Neural cell (in vitro differentiated cells): ENCODE data around the gene CDH12. TPM values are rescaled to one million over a fixed set of nuclear protein-coding genes. Genes with fewer than 3 reads are reported as not detected.

ENCODE experiments used
- H2AFZ ChIP-seq: fragments of 200-600, 300-800 bp; sonication (generic), shearing (Covaris generic); 2 replicates; pipeline ENCODE4 v1.6.0; 2014; ENCODE audit warnings: low read depth, mild to moderate bottlenecking, antibody characterized with exemption, low read length, moderate library complexity
- H3F3A ChIP-seq: fragments of 200-600 bp; shearing (Covaris generic); 2 replicates; pipeline ENCODE4 v1.6.1; 2016; ENCODE audit warnings: mild to moderate bottlenecking, moderate library complexity, mixed read lengths, antibody characterized with exemption, low read length; ENCODE audit not compliant: insufficient read depth, poor library complexity, severe bottlenecking
- H3K27ac ChIP-seq: fragments of 200-600, 300-800 bp; sonication (generic), shearing (Covaris generic); 2 replicates; pipeline ENCODE4 v1.5.1; 2014; ENCODE audit warnings: mild to moderate bottlenecking, low read length, moderate library complexity
- H3K27me3 ChIP-seq: fragments of 300-800, 200-600 bp; sonication (generic), shearing (Covaris generic); 2 replicates; pipeline ENCODE4 v1.6.0; 2014; ENCODE audit warnings: mild to moderate bottlenecking, low read depth, low read length, moderate library complexity; ENCODE audit not compliant: insufficient read depth
- H3K36me3 ChIP-seq: fragments of 300-800, 200-600 bp; sonication (generic), shearing (Covaris generic); 2 replicates; pipeline ENCODE4 v1.5.1; 2014; ENCODE audit warnings: mild to moderate bottlenecking, antibody characterized with exemption, low read length, moderate library complexity; ENCODE audit not compliant: insufficient read depth
- H3K4me2 ChIP-seq: fragments of 300-800, 200-600 bp; sonication (generic), shearing (Covaris generic); 2 replicates; pipeline ENCODE4 v1.6.0; 2014; ENCODE audit warnings: mild to moderate bottlenecking, low read length
- H3K4me3 ChIP-seq: fragments of 300-800, 200-600 bp; sonication (generic), shearing (Covaris generic); 2 replicates; pipeline ENCODE4 v1.5.1; 2014; ENCODE audit warnings: mild to moderate bottlenecking, low read length, moderate library complexity
- H3K79me2 ChIP-seq: fragments of 200-600 bp; shearing (Covaris generic); replicated peaks from 2 replicates; pipeline ENCODE4 v1.6.0; 2014; ENCODE audit warnings: mild to moderate bottlenecking, low read length, moderate library complexity; ENCODE audit not compliant: insufficient read depth
- H3K9ac ChIP-seq: fragments of 300-800, 200-600 bp; sonication (generic), shearing (Covaris generic); 2 replicates; pipeline ENCODE4 v1.6.1; 2016; ENCODE audit warnings: mild to moderate bottlenecking, low read length, mixed read lengths
- H3K9me2 ChIP-seq: fragments of 200-600 bp; shearing (Covaris generic); 2 replicates; pipeline ENCODE4 v1.6.1; 2016; ENCODE audit warnings: mild to moderate bottlenecking, low read length, mixed read lengths; ENCODE audit not compliant: insufficient read depth
- H3K9me3 ChIP-seq: fragments of 200-600, 300-800 bp; sonication (generic), shearing (Covaris generic); 2 replicates; pipeline ENCODE4 v1.6.1; 2016; ENCODE audit warnings: mild to moderate bottlenecking, mixed run types, low read length, moderate library complexity, mixed read lengths
- H4K20me1 ChIP-seq: fragments of 200-600 bp; shearing (Covaris generic); 2 replicates; pipeline ENCODE4 v1.6.1; 2016; ENCODE audit warnings: mild to moderate bottlenecking, mixed run types; ENCODE audit not compliant: insufficient read depth
- EP300 ChIP-seq: fragments of 450-650 bp; conservative IDR thresholded peaks from 2 replicates; pipeline ENCODE4 v1.6.1; 2014; ENCODE audit warnings: antibody characterized with exemption, mild to moderate bottlenecking, moderate library complexity; ENCODE audit not compliant: poor library complexity, severe bottlenecking
- EZH2 ChIP-seq: fragments of 200-600, 300-800 bp; shearing (Covaris generic), sonication (generic); IDR thresholded peaks from 2 replicates; pipeline ENCODE4 v1.6.1; 2014; ENCODE audit warnings: antibody characterized with exemption, low read length, borderline replicate concordance, mild to moderate bottlenecking; ENCODE audit not compliant: insufficient read depth, poor library complexity, severe bottlenecking
- MXI1 ChIP-seq: fragments of 450-650 bp; conservative IDR thresholded peaks from 2 replicates; pipeline ENCODE4 v1.6.1; 2014; ENCODE audit warnings: antibody characterized with exemption, mild to moderate bottlenecking; ENCODE audit not compliant: poor library complexity, severe bottlenecking
- POLR2AphosphoS5 ChIP-seq: IDR thresholded peaks from 2 replicates; pipeline ENCODE4 v1.6.1; 2012
- RAD21 ChIP-seq: fragments of 450-650 bp; conservative IDR thresholded peaks from 2 replicates; pipeline ENCODE4 v1.6.1; 2014; ENCODE audit warnings: antibody characterized with exemption, mild to moderate bottlenecking, moderate library complexity
- SMC3 ChIP-seq: fragments of 450-650 bp; conservative IDR thresholded peaks from 2 replicates; pipeline ENCODE4 v1.6.1; 2014; ENCODE audit warnings: antibody characterized with exemption, mild to moderate bottlenecking, moderate library complexity; ENCODE audit not compliant: poor library complexity
- TAF1 ChIP-seq: IDR thresholded peaks from 2 replicates; pipeline ENCODE4 v1.6.1; 2012; ENCODE audit warnings: low read depth
- polyA plus RNA-seq: library from polyadenylated mRNA; depleted of rRNA; stranded (reverse); fragments of >200 nt; gene quantifications from 2 replicates; pipeline ENCODE4 v1.2.3, GENCODE V29; 2014
- TF ChIP-seq, protein P1 (sequence below): fragments of 450-650 bp; IDR thresholded peaks from 2 replicates; pipeline ENCODE4 v1.5.1; 2014; ENCODE audit warnings: antibody characterized with exemption, mild to moderate bottlenecking, moderate library complexity; ENCODE audit not compliant: poor library complexity, severe bottlenecking
- TF ChIP-seq, protein P2 (sequence below): IDR thresholded peaks from 2 replicates; pipeline ENCODE4 v1.6.1; 2012; ENCODE audit warnings: borderline replicate concordance

Gene CDH12
- polyA plus RNA-seq, 1 donor from 2014 or later, result 2.1 TPM

DNA sequence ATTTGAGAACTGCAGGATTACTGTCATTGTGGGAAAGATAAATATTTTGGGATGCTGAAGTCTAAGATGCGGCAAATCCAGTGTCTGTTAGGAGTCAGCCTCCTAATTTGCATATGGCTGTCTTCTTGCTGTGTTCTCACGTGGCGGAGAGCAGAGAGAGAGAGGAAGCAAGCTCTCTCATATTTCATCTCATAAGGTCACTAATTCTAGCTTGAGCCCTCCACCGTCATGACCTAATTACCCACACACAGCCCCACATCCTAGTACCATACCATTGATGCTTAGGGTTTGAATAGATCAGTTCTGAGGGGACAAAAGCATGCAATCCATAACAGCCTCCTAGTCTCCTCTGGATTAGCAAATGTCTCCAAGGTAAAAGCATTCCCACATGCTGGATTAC lies 124.5 kb downstream of the CDH12 start:
- no peaks in the 10 kb centered on the region for H3K9me3 ChIP-seq
- no peak overlapping the region for H3K4me3 ChIP-seq
- no peaks in the 10 kb centered on the region for H3K27me3 ChIP-seq
- H3K36me3 ChIP-seq, result no peaks in the 10 kb centered on the region
- no peak overlapping the region for H2AFZ ChIP-seq
- H3K9ac ChIP-seq, result no peak overlapping the region
- no peak for TF ChIP-seq SMC3
- TF ChIP-seq RAD21, result no peak
- H3K27ac ChIP-seq, result no peak overlapping the region
- H3K79me2 ChIP-seq, result no peaks in the 10 kb centered on the region
- H3F3A ChIP-seq, result no peaks in the 10 kb centered on the region
- H4K20me1 ChIP-seq, result no peaks in the 10 kb centered on the region
- H3K4me2 ChIP-seq, result no peak overlapping the region
- no peaks in the 10 kb centered on the region for H3K9me2 ChIP-seq

DNA sequence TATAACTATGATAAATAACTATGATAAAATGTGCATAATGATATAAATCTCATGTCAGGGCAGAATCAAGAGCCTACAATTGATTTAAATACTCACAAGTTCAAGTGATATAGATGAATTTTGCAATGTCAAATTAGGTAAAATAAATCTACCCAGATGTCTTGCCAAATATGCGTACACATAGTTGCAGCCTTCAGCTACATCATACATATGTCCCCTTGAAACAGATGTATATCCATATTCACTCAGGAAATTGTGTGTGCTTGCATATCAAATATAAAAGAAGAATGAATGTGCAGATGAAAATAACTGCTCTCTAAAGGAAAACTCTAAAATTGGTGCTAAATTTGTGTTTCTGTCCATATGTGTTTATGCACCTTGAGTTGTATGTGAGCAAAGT lies 130.7 kb downstream of the CDH12 start:
- H3K4me3 ChIP-seq, result no peak overlapping the region
- TF ChIP-seq POLR2AphosphoS5, result no peak
- no peak for TF ChIP-seq TAF1
- TF ChIP-seq, protein P1, sequence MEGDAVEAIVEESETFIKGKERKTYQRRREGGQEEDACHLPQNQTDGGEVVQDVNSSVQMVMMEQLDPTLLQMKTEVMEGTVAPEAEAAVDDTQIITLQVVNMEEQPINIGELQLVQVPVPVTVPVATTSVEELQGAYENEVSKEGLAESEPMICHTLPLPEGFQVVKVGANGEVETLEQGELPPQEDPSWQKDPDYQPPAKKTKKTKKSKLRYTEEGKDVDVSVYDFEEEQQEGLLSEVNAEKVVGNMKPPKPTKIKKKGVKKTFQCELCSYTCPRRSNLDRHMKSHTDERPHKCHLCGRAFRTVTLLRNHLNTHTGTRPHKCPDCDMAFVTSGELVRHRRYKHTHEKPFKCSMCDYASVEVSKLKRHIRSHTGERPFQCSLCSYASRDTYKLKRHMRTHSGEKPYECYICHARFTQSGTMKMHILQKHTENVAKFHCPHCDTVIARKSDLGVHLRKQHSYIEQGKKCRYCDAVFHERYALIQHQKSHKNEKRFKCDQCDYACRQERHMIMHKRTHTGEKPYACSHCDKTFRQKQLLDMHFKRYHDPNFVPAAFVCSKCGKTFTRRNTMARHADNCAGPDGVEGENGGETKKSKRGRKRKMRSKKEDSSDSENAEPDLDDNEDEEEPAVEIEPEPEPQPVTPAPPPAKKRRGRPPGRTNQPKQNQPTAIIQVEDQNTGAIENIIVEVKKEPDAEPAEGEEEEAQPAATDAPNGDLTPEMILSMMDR, result no peak
- no peak for TF ChIP-seq EZH2
- TF ChIP-seq RAD21, result no peak
- TF ChIP-seq, protein P2, sequence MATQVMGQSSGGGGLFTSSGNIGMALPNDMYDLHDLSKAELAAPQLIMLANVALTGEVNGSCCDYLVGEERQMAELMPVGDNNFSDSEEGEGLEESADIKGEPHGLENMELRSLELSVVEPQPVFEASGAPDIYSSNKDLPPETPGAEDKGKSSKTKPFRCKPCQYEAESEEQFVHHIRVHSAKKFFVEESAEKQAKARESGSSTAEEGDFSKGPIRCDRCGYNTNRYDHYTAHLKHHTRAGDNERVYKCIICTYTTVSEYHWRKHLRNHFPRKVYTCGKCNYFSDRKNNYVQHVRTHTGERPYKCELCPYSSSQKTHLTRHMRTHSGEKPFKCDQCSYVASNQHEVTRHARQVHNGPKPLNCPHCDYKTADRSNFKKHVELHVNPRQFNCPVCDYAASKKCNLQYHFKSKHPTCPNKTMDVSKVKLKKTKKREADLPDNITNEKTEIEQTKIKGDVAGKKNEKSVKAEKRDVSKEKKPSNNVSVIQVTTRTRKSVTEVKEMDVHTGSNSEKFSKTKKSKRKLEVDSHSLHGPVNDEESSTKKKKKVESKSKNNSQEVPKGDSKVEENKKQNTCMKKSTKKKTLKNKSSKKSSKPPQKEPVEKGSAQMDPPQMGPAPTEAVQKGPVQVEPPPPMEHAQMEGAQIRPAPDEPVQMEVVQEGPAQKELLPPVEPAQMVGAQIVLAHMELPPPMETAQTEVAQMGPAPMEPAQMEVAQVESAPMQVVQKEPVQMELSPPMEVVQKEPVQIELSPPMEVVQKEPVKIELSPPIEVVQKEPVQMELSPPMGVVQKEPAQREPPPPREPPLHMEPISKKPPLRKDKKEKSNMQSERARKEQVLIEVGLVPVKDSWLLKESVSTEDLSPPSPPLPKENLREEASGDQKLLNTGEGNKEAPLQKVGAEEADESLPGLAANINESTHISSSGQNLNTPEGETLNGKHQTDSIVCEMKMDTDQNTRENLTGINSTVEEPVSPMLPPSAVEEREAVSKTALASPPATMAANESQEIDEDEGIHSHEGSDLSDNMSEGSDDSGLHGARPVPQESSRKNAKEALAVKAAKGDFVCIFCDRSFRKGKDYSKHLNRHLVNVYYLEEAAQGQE, result no peak
- TF ChIP-seq EP300, result no peak
- TF ChIP-seq MXI1, result no peak
- no peak for TF ChIP-seq SMC3
- peaks cover 3% of the 10 kb centered on the region for H3K9me3 ChIP-seq
- no peak overlapping the region for H3K9ac ChIP-seq
- H3K9me2 ChIP-seq, result no peaks in the 10 kb centered on the region
- H3K36me3 ChIP-seq, result no peaks in the 10 kb centered on the region
- no peak overlapping the region for H3K27ac ChIP-seq
- H4K20me1 ChIP-seq, result no peaks in the 10 kb centered on the region
- no peak overlapping the region for H2AFZ ChIP-seq
- H3K79me2 ChIP-seq, result no peaks in the 10 kb centered on the region
- no peak overlapping the region for H3K4me2 ChIP-seq
- no peaks in the 10 kb centered on the region for H3F3A ChIP-seq
- H3K27me3 ChIP-seq, result no peaks in the 10 kb centered on the region

DNA sequence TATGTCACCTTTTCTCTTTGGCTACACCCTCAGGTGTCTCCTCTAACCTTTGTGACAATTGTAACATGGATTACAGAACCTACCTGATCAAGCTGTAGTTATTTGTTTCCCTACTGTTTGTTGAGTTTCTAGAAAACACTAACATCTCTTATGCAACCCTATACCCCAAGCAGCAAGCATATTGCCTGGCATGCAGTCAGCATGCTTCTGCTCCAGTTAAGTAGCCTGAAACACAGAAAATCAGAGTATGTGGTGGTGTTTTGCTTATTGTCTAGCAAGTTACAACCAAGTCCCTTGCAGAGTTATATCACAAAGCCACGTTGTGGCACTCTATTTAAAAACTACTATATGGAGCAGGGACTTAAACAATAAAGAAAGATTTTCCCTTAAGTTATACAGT lies 131.1 kb downstream of the CDH12 start:
- Histone ChIP-seq H4K20me1 (no peaks in the 10 kb centered on the region), H3K9me2 (no peaks in the 10 kb centered on the region), H3K27ac (no peak overlapping the region), H3K4me3 (no peak overlapping the region), H2AFZ (no peak overlapping the region), H3K79me2 (no peaks in the 10 kb centered on the region), H3K9ac (no peak overlapping the region), H3K36me3 (no peaks in the 10 kb centered on the region), H3K4me2 (no peak overlapping the region), H3K27me3 (no peaks in the 10 kb centered on the region), H3F3A (no peaks in the 10 kb centered on the region), H3K9me3 (peaks cover 3% of the 10 kb centered on the region)
- TF ChIP-seq POLR2AphosphoS5 (no peak), EP300 (no peak), EZH2 (no peak), TAF1 (no peak), RAD21 (no peak), MXI1 (no peak), SMC3 (no peak)
- TF ChIP-seq, protein P2, result no peak
- TF ChIP-seq, protein P1, result no peak
